ENCODE data around the gene EBF3.

DNA sequence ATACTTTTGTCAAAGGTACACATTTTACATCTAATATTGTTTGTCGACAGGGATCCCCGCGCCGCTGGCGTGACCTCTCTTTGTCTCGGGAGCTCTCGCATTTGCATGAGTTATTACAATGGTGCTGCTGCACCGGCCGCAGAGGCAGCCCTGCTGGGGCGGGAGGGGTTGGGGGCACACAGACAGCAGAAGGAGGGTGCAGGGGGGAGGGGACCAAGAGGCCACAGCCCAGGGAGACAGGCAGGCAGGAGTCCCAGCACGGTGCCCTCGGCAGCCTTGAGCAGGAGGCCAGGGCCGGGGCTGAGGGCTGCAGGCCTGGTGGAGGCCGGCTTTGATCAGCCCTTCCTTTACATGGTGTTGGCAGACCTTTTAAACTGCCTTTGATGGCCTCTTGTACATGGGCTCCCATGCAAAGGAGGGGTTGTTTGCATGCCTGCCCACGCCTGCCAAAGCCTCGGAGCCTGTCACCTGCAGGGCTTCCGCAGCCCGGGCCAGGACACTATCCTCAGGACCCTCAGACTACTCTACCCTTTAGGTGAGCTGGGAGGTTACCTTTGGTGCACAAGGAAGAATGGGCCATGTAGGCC lies 95.5 kb downstream of the EBF3 start:
- TF ChIP-seq POLR2AphosphoS5 (IDR thresholded peaks at IDR 0.05; ENCODE audit: low read depth, low read length) (no peak), TAF1 (IDR thresholded peaks at IDR 0.05; ENCODE audit: borderline replicate concordance, insufficient read depth, low read length) (no peak), SIN3A (IDR thresholded peaks at IDR 0.05; ENCODE audit: borderline replicate concordance, insufficient read depth, low read length) (no peak), FOXP2 (optimal IDR thresholded peaks at IDR 0.05; ENCODE audit: borderline replicate concordance, extremely low read depth, extremely low read length, insufficient read depth) (no peak)
- TF ChIP-seq, protein P1, sequence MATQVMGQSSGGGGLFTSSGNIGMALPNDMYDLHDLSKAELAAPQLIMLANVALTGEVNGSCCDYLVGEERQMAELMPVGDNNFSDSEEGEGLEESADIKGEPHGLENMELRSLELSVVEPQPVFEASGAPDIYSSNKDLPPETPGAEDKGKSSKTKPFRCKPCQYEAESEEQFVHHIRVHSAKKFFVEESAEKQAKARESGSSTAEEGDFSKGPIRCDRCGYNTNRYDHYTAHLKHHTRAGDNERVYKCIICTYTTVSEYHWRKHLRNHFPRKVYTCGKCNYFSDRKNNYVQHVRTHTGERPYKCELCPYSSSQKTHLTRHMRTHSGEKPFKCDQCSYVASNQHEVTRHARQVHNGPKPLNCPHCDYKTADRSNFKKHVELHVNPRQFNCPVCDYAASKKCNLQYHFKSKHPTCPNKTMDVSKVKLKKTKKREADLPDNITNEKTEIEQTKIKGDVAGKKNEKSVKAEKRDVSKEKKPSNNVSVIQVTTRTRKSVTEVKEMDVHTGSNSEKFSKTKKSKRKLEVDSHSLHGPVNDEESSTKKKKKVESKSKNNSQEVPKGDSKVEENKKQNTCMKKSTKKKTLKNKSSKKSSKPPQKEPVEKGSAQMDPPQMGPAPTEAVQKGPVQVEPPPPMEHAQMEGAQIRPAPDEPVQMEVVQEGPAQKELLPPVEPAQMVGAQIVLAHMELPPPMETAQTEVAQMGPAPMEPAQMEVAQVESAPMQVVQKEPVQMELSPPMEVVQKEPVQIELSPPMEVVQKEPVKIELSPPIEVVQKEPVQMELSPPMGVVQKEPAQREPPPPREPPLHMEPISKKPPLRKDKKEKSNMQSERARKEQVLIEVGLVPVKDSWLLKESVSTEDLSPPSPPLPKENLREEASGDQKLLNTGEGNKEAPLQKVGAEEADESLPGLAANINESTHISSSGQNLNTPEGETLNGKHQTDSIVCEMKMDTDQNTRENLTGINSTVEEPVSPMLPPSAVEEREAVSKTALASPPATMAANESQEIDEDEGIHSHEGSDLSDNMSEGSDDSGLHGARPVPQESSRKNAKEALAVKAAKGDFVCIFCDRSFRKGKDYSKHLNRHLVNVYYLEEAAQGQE (IDR thresholded peaks at IDR 0.05; ENCODE audit: insufficient read depth in 1 of 2, low read depth in 2 of 2, low read length in 2 of 2) = no peak

All from PFSK-1 (cell line).